ENCODE results near the gene FAM168B.
"Not testable (repeated sequence)": the region's sequence is repeated elsewhere in the genome, so short reads cannot be mapped to it uniquely, and the experiment has no call there.

DNA sequence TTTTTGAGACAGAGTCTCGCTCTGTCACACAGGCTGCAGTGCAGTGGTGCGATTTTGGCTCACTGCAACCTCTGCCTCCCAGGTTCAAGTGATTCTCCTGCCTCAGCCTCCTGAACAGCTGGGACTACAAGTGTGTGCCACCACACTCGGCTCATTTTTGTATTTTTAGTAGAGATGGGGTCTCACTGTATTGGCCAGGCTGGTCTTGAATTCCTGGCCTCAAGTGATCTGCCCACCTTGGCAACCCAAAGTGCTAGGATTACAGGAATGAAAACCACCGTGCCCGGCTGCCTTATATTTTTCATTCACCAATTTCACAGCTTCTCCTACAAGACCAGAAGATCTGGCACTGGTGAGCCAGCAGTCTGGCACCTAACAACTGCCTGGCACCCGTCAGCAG is 25.1 kb downstream of the FAM168B start:
- not testable (repeated sequence) for TF ChIP-seq EZH2 (IDR thresholded peaks at IDR 0.05); POLR2AphosphoS5 (IDR thresholded peaks at IDR 0.05; ENCODE audit: borderline replicate concordance, low read depth, low read length)

Data from SK-N-MC (cell line).